ENCODE measurements around the gene ANK3.

ANK3 gene

DNA sequence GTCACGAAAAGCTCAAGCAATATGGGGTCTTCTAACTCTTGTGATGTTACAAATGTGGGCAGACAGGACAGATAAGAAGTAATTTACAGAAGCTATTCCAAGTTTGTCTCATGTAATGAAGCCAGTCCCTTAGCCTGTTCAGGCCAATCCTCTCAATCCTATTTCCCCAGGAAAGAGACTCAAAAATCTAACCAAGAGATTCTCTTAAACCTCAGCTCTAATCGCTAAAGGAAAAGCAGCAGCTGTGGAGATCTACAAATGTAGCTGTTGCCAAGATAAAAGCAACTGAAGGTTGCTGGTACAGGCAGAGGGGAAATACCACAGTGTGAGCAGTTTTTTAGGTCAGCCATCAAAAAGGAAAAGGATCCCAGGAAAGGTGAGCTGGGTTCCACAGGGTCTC, 39.3 kb downstream of the ANK3 start:
- TF ChIP-seq, protein P1, sequence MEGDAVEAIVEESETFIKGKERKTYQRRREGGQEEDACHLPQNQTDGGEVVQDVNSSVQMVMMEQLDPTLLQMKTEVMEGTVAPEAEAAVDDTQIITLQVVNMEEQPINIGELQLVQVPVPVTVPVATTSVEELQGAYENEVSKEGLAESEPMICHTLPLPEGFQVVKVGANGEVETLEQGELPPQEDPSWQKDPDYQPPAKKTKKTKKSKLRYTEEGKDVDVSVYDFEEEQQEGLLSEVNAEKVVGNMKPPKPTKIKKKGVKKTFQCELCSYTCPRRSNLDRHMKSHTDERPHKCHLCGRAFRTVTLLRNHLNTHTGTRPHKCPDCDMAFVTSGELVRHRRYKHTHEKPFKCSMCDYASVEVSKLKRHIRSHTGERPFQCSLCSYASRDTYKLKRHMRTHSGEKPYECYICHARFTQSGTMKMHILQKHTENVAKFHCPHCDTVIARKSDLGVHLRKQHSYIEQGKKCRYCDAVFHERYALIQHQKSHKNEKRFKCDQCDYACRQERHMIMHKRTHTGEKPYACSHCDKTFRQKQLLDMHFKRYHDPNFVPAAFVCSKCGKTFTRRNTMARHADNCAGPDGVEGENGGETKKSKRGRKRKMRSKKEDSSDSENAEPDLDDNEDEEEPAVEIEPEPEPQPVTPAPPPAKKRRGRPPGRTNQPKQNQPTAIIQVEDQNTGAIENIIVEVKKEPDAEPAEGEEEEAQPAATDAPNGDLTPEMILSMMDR (conservative IDR thresholded peaks at IDR 0.05; ENCODE audit: low read length) = no peak
- H3K4me3 ChIP-seq (ENCODE audit: low read length) = no peak overlapping the region
- no peak for DNase-seq (ENCODE audit: low read depth)

DNA sequence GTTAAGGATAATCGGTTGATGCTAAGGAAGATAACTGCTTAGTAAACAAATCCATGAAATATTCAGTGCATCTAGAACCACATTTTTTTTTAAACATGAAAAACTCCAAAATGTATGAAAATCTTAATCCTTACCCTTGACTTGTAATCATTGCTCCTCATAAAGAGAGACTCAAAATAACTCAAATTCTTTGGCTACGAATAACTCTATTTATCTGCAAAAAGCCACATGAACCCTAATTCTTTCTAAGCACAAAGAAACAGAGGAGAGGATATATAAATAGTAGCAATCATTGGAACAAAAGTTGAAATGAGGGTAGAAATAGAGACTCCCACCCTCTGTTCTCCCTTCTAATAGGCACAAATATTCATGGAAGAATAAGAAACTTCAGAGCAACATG, 40.2 kb downstream of the ANK3 start:
- TF ChIP-seq, protein P1 (conservative IDR thresholded peaks at IDR 0.05; ENCODE audit: low read length) = no peak
- H3K4me3 ChIP-seq (ENCODE audit: low read length) = no peak overlapping the region
- DNase-seq (ENCODE audit: low read depth) = no peak

DNA sequence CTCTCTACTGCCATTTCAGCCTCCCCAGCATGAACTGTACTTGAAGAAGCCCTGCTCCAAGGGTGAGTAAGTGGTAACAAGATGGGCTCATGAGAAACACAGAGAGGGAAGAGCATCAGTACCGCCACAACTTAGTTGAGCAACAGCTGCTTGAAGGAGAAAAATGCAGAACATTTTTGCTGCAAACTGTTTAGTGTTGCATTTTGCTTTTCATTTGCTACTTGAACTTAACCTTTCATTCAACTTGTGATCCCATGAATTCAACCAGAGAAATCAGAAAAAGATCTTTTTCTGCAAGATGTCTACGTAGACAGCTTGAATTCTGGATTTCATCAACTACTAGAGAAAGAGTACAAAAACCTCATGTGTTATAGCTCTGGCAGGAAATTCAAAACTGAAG, 40.7 kb downstream of the ANK3 start:
- peak; percentile 55 for DNase-seq (ENCODE audit: low read depth)
- H3K4me3 ChIP-seq (ENCODE audit: low read length) = no peak overlapping the region
- TF ChIP-seq, protein P1 (conservative IDR thresholded peaks at IDR 0.05; ENCODE audit: low read length) = no peak

DNA sequence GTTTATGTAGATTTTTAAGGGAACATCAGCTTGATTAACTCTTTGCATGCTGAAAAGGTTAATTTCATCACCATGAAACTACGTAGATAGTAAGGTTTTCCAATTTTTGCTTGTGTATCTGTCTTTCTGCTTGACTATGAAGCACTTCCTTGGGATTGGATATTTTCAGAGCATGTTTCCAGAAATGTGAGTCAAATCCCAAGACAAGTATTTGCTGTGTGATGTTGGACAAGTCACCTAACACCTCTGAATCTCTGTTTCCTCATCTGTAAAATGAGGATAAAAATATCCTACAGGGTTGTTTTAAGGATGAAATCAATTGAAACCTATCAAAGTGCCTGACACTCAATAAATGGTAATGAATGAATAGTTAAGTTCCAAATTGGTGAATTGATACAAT, 42.4 kb downstream of the ANK3 start:
- DNase-seq (ENCODE audit: low read depth) = no peak
- H3K4me3 ChIP-seq (ENCODE audit: low read length) = no peak overlapping the region
- TF ChIP-seq, protein P1 (conservative IDR thresholded peaks at IDR 0.05; ENCODE audit: low read length) = no peak

DNA sequence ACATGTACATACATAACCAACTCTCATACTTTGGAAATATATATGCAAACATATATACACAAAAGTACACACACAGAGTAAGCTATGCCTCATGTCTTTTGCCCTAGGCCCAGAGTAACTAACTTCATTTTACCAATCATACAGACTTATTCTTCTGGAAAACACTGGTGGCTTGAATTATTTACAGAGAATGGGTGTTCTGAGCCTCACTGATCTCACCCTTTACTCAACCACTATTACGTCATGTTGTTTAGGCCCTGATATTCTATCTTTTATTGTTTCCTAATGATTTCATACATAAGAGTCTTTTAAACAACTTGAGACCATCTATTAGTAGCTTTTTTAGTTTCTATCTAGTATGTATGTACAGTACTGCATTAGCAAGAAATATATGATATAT, 43.0 kb downstream of the ANK3 start:
- no peak overlapping the region for H3K4me3 ChIP-seq (ENCODE audit: low read length)
- no peak for DNase-seq (ENCODE audit: low read depth)
- TF ChIP-seq, protein P1 (conservative IDR thresholded peaks at IDR 0.05; ENCODE audit: low read length) = no peak

DNA sequence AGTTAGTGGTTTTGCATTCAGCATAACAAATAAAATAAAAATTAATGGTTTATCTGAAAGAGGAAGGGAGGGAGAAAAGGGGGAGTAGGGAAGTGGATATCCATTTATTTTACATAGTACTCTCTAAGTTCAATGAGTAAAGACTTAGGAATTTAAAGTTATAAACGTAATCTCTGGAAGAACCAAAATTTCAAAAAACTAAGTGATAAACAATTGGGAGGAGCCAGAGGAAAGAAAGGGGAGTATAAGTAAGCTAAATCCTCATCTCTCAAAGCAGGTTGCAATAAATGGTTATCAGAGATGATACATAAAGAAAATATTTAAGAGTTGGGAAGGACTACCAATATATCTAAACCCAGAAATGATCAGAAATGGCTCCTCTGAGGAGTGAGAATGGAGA, 46.4 kb downstream of the ANK3 start:
- TF ChIP-seq, protein P1 (conservative IDR thresholded peaks at IDR 0.05; ENCODE audit: low read length) = no peak
- H3K4me3 ChIP-seq (ENCODE audit: low read length) = no peak overlapping the region
- DNase-seq (ENCODE audit: low read depth) = no peak

DNA sequence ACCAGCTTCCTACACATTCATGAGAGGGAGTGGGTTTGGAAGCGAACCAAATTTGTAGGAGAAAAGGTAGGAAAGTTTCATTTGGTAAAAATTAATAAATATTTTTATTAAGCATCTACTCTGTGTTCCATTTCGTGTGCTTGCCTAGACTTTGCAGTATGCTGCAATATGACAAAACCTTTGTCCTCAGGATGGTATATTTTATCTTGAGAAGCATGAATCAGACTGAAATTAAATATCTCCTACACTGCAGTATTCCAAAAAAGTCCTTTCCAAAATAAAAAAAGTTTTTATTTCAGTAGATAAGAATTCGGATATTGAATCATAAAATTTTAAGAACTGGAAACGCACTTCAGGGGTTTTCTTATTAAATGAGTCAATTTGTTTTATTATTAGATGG, 47.7 kb downstream of the ANK3 start:
- no peak overlapping the region for H3K4me3 ChIP-seq (ENCODE audit: low read length)
- no peak for DNase-seq (ENCODE audit: low read depth)
- TF ChIP-seq, protein P1 (conservative IDR thresholded peaks at IDR 0.05; ENCODE audit: low read length) = no peak
